ENCODE measurements around the gene PLEKHG1.

PLEKHG1 gene

DNA sequence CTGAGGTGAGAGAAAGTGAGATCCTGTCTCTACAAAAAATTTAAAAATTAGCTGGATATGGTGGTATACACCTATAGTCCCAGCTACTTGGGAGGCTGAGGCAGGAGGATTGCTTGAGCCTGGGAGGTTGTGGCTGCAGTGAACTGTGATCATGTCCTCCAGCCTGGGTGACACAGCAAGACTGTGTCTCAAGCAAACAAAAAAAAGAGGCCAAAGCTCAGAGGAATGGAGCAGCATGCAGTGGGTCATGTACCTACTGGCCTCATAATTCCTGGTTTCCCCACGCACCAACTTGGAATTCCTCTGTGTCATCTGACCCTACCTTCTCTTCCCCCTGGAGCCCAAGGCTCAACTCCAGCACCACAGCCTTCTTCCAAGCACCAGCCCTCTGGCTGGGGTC, 15.1 kb upstream of the PLEKHG1 start:
- DNase-seq (ENCODE audit: extremely low spot score): no peak
- ChIA-PET CTCF (no interaction called here), POLR2A (interaction anchor here (1.2 kb wide), 1 partner anchor 81 kb away, joined by 3 read pairs; no protein-coding TSS in a partner anchor)
- TF ChIP-seq FOXK2 (IDR thresholded peaks at IDR 0.05): no peak
- TF ChIP-seq SUZ12 (IDR thresholded peaks at IDR 0.05): no peak
- no peak for TF ChIP-seq ARNT (IDR thresholded peaks at IDR 0.05)
- no peak for TF ChIP-seq ELF4 (IDR thresholded peaks at IDR 0.05)
- TF ChIP-seq TARDBP (IDR thresholded peaks at IDR 0.05): no peak
- no peak for TF ChIP-seq HDGF (IDR thresholded peaks at IDR 0.05; ENCODE audit: borderline replicate concordance)
- TF ChIP-seq, protein P1, sequence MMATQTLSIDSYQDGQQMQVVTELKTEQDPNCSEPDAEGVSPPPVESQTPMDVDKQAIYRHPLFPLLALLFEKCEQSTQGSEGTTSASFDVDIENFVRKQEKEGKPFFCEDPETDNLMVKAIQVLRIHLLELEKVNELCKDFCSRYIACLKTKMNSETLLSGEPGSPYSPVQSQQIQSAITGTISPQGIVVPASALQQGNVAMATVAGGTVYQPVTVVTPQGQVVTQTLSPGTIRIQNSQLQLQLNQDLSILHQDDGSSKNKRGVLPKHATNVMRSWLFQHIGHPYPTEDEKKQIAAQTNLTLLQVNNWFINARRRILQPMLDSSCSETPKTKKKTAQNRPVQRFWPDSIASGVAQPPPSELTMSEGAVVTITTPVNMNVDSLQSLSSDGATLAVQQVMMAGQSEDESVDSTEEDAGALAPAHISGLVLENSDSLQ (IDR thresholded peaks at IDR 0.05): no peak
- TF ChIP-seq BHLHE40 (IDR thresholded peaks at IDR 0.05; ENCODE audit: borderline replicate concordance): no peak
- no peak for TF ChIP-seq NFRKB (IDR thresholded peaks at IDR 0.05)
- TF ChIP-seq L3MBTL2 (conservative IDR thresholded peaks at IDR 0.05): no peak
- no peak for TF ChIP-seq FOXA1 (IDR thresholded peaks at IDR 0.05)
- no peak for TF ChIP-seq CTBP1 (IDR thresholded peaks at IDR 0.05; ENCODE audit: borderline replicate concordance)
- TF ChIP-seq FOXM1 (IDR thresholded peaks at IDR 0.05; ENCODE audit: borderline replicate concordance): no peak
- TF ChIP-seq ZNF384 (IDR thresholded peaks at IDR 0.05): no peak
- TF ChIP-seq SP1 (IDR thresholded peaks at IDR 0.05): no peak
- no peak for TF ChIP-seq LEF1 (IDR thresholded peaks at IDR 0.05; ENCODE audit: borderline replicate concordance)

DNA sequence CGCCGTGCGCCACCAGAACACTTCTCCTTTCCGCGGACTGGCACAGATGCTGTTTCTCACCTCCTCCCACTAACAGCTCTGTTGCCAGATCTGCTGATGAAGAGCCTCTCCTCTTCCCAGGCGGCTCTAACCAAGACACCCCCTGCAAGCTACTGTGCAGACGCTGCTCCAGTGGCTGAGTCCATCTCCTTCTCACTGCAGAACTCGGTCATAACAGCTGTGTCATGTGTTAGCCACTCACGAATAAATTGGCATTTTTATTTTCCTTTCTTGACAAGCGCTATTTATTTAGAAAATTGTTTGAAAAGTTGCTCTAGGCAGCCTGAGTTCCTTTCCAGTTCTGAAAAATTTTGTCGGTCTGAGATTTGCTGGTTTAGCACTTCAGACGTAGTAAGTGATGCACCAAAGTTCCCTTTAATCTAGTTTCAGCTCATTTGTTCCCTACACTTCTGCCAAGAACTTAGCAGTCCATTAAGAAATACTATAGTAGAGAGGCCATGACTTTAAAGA, 12.8 kb upstream of the PLEKHG1 start:
- POLR2A ChIA-PET: no interaction called here
- CTCF ChIA-PET: no interaction called here
- DNase-seq (ENCODE audit: extremely low spot score): no peak
- no peak for TF ChIP-seq FOXA1 (IDR thresholded peaks at IDR 0.05)
- TF ChIP-seq, protein P1 (IDR thresholded peaks at IDR 0.05): no peak
- TF ChIP-seq LEF1 (IDR thresholded peaks at IDR 0.05; ENCODE audit: borderline replicate concordance): no peak
- TF ChIP-seq SP1 (IDR thresholded peaks at IDR 0.05): no peak
- TF ChIP-seq NFRKB (IDR thresholded peaks at IDR 0.05): no peak
- no peak for TF ChIP-seq ZNF384 (IDR thresholded peaks at IDR 0.05)
- no peak for TF ChIP-seq ARNT (IDR thresholded peaks at IDR 0.05)
- TF ChIP-seq SUZ12 (IDR thresholded peaks at IDR 0.05): no peak

DNA sequence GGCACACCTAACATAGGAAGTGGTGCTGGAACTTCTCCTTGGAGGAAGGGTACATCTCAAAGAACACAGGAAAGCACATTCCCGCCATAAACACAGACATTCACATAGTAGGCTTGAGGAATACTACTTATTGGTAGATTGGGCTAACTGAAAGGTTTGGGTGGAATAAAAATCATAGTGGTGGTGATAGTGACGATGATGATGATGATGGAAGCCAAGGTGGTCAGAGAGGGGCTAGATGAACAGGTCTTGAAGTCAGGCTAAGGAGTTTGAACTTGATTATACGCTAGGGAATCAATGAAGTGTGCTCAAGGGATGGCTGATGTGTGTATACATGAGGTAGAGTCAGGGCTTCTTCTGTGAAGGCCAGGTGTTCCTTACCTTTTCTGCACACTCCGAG, 12.0 kb upstream of the PLEKHG1 start:
- POLR2A ChIA-PET: no interaction called here
- DNase-seq (ENCODE audit: extremely low spot score): no peak
- TF ChIP-seq ELF4 (IDR thresholded peaks at IDR 0.05): no peak
- no peak for TF ChIP-seq LEF1 (IDR thresholded peaks at IDR 0.05; ENCODE audit: borderline replicate concordance)
- TF ChIP-seq HDGF (IDR thresholded peaks at IDR 0.05; ENCODE audit: borderline replicate concordance): no peak
- no peak for TF ChIP-seq SP1 (IDR thresholded peaks at IDR 0.05)
- TF ChIP-seq ZNF384 (IDR thresholded peaks at IDR 0.05): no peak
- TF ChIP-seq NFRKB (IDR thresholded peaks at IDR 0.05): no peak
- TF ChIP-seq FOXA1 (IDR thresholded peaks at IDR 0.05): no peak
- TF ChIP-seq L3MBTL2 (conservative IDR thresholded peaks at IDR 0.05): no peak
- CTCF ChIA-PET: no interaction called here

DNA sequence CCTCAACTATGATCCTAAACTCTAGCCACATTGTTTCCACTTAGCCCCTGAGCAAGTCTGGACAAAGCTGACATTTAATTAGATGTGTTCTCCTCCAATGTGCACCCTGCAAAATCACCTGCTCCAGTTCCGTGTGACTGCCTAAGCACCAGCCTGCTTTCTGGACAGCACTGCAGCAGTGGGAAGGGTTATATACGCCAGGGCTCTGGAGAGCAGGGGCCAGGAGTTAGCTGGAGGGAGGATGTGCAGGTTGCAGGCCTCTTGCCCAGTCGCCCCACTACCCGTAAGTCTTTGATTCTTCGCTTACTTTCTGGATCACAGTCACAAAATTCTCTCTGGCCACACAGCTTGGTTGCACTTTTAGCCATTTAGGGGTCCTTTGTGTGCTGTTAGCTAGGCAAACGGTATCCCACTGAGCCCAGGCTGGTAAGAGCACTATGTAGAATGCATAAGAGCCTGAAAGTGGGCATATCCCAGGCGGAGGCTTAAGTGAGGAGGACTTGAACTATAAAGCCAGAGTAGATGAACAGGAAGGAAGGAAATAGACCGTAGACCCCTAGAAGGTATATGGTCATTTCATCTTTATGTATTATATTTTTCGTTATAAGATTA, 10.7 kb upstream of the PLEKHG1 start:
- CTCF ChIA-PET: no interaction called here
- POLR2A ChIA-PET: interaction anchor here (1.0 kb wide), 1 partner anchor 12 kb away, joined by 3 read pairs; no protein-coding TSS in a partner anchor
- no peak for DNase-seq (ENCODE audit: extremely low spot score)
- TF ChIP-seq FOXK2 (IDR thresholded peaks at IDR 0.05) (no peak), HDGF (IDR thresholded peaks at IDR 0.05; ENCODE audit: borderline replicate concordance) (no peak), L3MBTL2 (conservative IDR thresholded peaks at IDR 0.05) (no peak), ARNT (IDR thresholded peaks at IDR 0.05) (no peak), TARDBP (IDR thresholded peaks at IDR 0.05) (no peak)

DNA sequence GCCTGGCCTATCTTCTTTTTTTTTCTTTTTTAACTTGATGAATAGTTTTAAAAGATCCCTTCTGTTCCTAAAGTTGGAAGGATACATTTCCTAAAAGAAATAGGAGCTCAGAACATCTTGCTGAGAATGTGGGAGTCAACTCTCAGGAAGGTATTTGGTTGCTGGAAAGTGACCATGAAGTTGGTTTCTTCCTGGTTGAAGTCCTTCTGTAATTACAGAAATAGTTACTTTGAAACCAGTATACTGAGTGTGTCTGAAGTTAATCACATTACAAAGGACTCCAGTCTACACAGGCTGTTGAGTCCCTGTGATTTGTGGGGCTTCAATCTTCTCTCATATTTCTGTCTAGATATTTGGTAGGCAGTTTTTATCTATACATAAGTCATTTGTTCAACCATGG, 9.8 kb upstream of the PLEKHG1 start:
- ChIA-PET POLR2A (no interaction called here), CTCF (no interaction called here)
- DNase-seq (ENCODE audit: extremely low spot score): no peak
- no peak for TF ChIP-seq TARDBP (IDR thresholded peaks at IDR 0.05)
- TF ChIP-seq, protein P1 (IDR thresholded peaks at IDR 0.05): no peak

DNA sequence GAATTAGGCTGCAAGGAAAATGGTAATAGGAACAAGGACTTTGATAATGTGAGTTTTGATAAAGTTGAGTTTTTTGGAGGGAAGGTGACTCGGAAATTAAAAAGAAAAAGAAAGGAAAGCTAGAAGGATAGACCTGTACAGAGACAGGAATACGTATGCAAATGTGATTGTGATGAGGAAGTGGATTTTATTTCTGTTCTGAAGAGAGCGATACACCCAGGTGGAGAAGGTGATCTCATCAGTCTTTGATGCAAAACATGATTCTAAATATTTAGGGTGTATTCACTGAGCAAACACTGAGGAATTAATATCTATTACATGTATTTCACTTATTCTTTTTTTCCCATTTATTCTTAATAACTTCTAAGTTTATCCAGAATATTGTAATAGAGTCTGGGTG, 9.2 kb upstream of the PLEKHG1 start:
- DNase-seq (ENCODE audit: extremely low spot score): no peak

More for the DNA sequence above, 9.2 kb upstream of the PLEKHG1 start:
- POLR2A ChIA-PET: no interaction called here
- TF ChIP-seq BHLHE40 (IDR thresholded peaks at IDR 0.05; ENCODE audit: borderline replicate concordance): no peak
- TF ChIP-seq LEF1 (IDR thresholded peaks at IDR 0.05; ENCODE audit: borderline replicate concordance): no peak
- TF ChIP-seq SUZ12 (IDR thresholded peaks at IDR 0.05): no peak
- no peak for TF ChIP-seq ARNT (IDR thresholded peaks at IDR 0.05)
- TF ChIP-seq FOXM1 (IDR thresholded peaks at IDR 0.05; ENCODE audit: borderline replicate concordance): no peak
- no peak for TF ChIP-seq HDGF (IDR thresholded peaks at IDR 0.05; ENCODE audit: borderline replicate concordance)
- TF ChIP-seq, protein P1 (IDR thresholded peaks at IDR 0.05): no peak
- TF ChIP-seq FOXA1 (IDR thresholded peaks at IDR 0.05): no peak
- no peak for TF ChIP-seq ELF4 (IDR thresholded peaks at IDR 0.05)
- TF ChIP-seq ZNF384 (IDR thresholded peaks at IDR 0.05): no peak
- TF ChIP-seq FOXK2 (IDR thresholded peaks at IDR 0.05): no peak
- no peak for TF ChIP-seq TARDBP (IDR thresholded peaks at IDR 0.05)
- TF ChIP-seq SP1 (IDR thresholded peaks at IDR 0.05): no peak
- TF ChIP-seq NFRKB (IDR thresholded peaks at IDR 0.05): no peak
- no peak for TF ChIP-seq L3MBTL2 (conservative IDR thresholded peaks at IDR 0.05)
- no peak for TF ChIP-seq CTBP1 (IDR thresholded peaks at IDR 0.05; ENCODE audit: borderline replicate concordance)
- CTCF ChIA-PET: no interaction called here

All from HEK293T (cell line).